PC-9 (cell line): Measurements from ENCODE around the gene DST. TPM values are rescaled to one million over a fixed set of nuclear protein-coding genes. Genes with fewer than 3 reads are reported as not detected.

ENCODE experiments used
- BruUV-seq: library from RNA; stranded (reverse); fragments of 400-500 nt; replicated peaks from 2 replicates; lab custom pipeline; 2021; lab: Mats Ljungman, UMichigan
- CTCF ChIA-PET: fragments of 300-600 bp; sonication (Branson Sonifier 250); formaldehyde crosslinking; loops from one replicate; lab custom pipeline; 2022; ENCODE audit warnings: antibody characterized with exemption; lab: Charles Lee
- POLR2A ChIA-PET: fragments of 300-600 bp; sonication (Branson Sonifier 250); formaldehyde crosslinking; loops from one replicate; lab custom pipeline; 2022; ENCODE audit warnings: antibody characterized with exemption; ENCODE audit not compliant: unreplicated experiment; lab: Charles Lee
- DNase-seq, 2 experiments: peaks; one replicate each; pipeline versions ENCODE4 v3.0.0 to v3.0.0-alpha.2; 2015 to 2022; ENCODE audit warnings: mixed read lengths in 1 of 2
- H2AFZ ChIP-seq: fragments of 200-600 bp; sonication (generic); 2 replicates; pipeline ENCODE4 v1.8.1; 2017; ENCODE audit warnings: antibody characterized with exemption
- H3F3A ChIP-seq: fragments of 200-600 bp; sonication (generic); 2 replicates; pipeline ENCODE4 v1.8.1; 2017; ENCODE audit warnings: antibody characterized with exemption, mild to moderate bottlenecking, low read depth; ENCODE audit not compliant: insufficient read depth
- H3K27ac ChIP-seq: fragments of 200-600 bp; sonication (generic); 2 replicates; pipeline ENCODE4 v1.6.1; 2016; ENCODE audit warnings: mixed run types
- H3K27me3 ChIP-seq: fragments of 200-600 bp; sonication (generic); 2 replicates; pipeline ENCODE4 v1.6.1; 2016; ENCODE audit warnings: low read depth, mixed run types; ENCODE audit not compliant: insufficient read depth
- H3K36me3 ChIP-seq: fragments of 200-600 bp; sonication (generic); 2 replicates; pipeline ENCODE4 v1.6.1; 2016; ENCODE audit warnings: low read depth, mixed run types
- H3K4me1 ChIP-seq: fragments of 200-600 bp; sonication (generic); replicated peaks from 2 replicates; pipeline ENCODE4 v1.6.1; 2016; ENCODE audit warnings: mixed run types; ENCODE audit not compliant: insufficient read depth
- H3K4me2 ChIP-seq: fragments of 200-600 bp; sonication (generic); 2 replicates; pipeline ENCODE4 v1.6.1; 2017; ENCODE audit warnings: mixed run types
- H3K4me3 ChIP-seq: fragments of 200-600 bp; sonication (generic); 2 replicates; pipeline ENCODE4 v1.6.1; 2016; ENCODE audit warnings: mixed run types
- H3K79me2 ChIP-seq: fragments of 200-600 bp; sonication (generic); 2 replicates; pipeline ENCODE4 v1.6.1; 2017; ENCODE audit warnings: low read depth, mixed run types
- H3K9me2 ChIP-seq: fragments of 200-600 bp; sonication (generic); 2 replicates; pipeline ENCODE4 v1.8.1; 2017; ENCODE audit warnings: mild to moderate bottlenecking; ENCODE audit not compliant: insufficient read depth
- H3K9me3 ChIP-seq: fragments of 200-600 bp; sonication (generic); 2 replicates; pipeline ENCODE4 v1.8.1; 2016; ENCODE audit warnings: low read depth; ENCODE audit not compliant: insufficient read depth
- H4K20me1 ChIP-seq: fragments of 200-600 bp; sonication (generic); 2 replicates; pipeline ENCODE4 v1.8.1; 2017; ENCODE audit not compliant: insufficient read depth
- EZH2 ChIP-seq: fragments of 200-600 bp; sonication (generic); IDR thresholded peaks from 2 replicates; pipeline ENCODE4 v1.8.0; 2017; ENCODE audit warnings: antibody characterized with exemption, low read depth
- intact Hi-C: fragments of 100-400 bp; cut with micrococcal nuclease; formaldehyde crosslinking; loops from one replicate; pipeline ENCODE4 v1.10.0; 2022; ENCODE audit not compliant: unreplicated experiment
- total RNA-seq: library from RNA; stranded (reverse); gene quantifications from 2 replicates; pipeline ENCODE4 v1.2.3, GENCODE V29; 2021
- TF ChIP-seq, protein P1 (sequence below): fragments of 200-600 bp; sonication (generic); conservative IDR thresholded peaks from 2 replicates; pipeline ENCODE4 v1.6.1; 2017; ENCODE audit warnings: mixed run types, antibody characterized with exemption, mild to moderate bottlenecking, moderate library complexity

The DST gene
- total RNA-seq, 1 experiment from 2014 or later = 217 TPM

- H3K36me3 ChIP-seq = no peaks in the 10 kb centered on the region
- H2AFZ ChIP-seq = no peak overlapping the region
- H3K4me3 ChIP-seq = no peak overlapping the region
- TF ChIP-seq, protein P1, sequence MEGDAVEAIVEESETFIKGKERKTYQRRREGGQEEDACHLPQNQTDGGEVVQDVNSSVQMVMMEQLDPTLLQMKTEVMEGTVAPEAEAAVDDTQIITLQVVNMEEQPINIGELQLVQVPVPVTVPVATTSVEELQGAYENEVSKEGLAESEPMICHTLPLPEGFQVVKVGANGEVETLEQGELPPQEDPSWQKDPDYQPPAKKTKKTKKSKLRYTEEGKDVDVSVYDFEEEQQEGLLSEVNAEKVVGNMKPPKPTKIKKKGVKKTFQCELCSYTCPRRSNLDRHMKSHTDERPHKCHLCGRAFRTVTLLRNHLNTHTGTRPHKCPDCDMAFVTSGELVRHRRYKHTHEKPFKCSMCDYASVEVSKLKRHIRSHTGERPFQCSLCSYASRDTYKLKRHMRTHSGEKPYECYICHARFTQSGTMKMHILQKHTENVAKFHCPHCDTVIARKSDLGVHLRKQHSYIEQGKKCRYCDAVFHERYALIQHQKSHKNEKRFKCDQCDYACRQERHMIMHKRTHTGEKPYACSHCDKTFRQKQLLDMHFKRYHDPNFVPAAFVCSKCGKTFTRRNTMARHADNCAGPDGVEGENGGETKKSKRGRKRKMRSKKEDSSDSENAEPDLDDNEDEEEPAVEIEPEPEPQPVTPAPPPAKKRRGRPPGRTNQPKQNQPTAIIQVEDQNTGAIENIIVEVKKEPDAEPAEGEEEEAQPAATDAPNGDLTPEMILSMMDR = no peak
- no peak for TF ChIP-seq EZH2
- 0 out of 2 replicates have a peak, but pooled peaks cover 9% of the 10 kb centered on the region for H3K79me2 ChIP-seq
- no peaks in the 10 kb centered on the region for H3K9me2 ChIP-seq
- no peak overlapping the region for H3K4me2 ChIP-seq
- no peaks in the 10 kb centered on the region for H3K9me3 ChIP-seq
- no peaks in the 10 kb centered on the region for H4K20me1 ChIP-seq
- H3K4me1 ChIP-seq = peaks cover 24% of the 10 kb centered on the region
- DNase-seq = no peak
- peaks cover 11% of the 10 kb centered on the region; the same call in 1 of the 2 replicates for H3F3A ChIP-seq
- H3K27ac ChIP-seq = 0 out of 2 replicates have a peak overlapping the region, but pooled peaks have one; percentile 34
- ChIA-PET POLR2A (interaction anchor here (0.8 kb wide), 1 partner anchor 9 kb away, joined by 5 read pairs; no protein-coding TSS in a partner anchor), CTCF (no interaction called here)
- BruUV-seq = no TSS peak
- intact Hi-C loops = no loop called here
- H3K27me3 ChIP-seq = no peaks in the 10 kb centered on the region
These were observed 41.8 kb upstream of the DST start for GRCh38 chr6:56684342-56685101.

DNA sequence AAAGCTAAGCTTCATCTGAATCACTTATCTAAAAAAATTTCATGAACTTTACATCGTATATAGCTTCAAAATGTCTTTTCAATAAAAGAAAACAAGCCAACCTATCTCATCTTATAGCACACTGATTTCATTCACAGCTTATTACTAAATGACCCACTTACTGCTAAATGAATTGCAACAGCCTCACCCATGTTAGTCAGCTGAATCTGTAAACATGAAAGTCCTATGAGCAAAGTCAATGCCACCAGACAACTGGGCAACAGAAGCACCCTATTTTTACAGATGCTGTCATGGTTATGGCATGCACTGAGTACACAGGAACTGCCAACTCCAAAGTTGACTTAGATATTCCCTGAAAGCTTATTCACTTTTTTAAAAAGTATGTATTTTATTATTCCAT lies 41.2 kb upstream of the DST start:
- intact Hi-C loops = no loop called here
- BruUV-seq = no TSS peak
- ChIA-PET CTCF (interaction anchor here (0.5 kb wide), 1 partner anchor 58 kb away, joined by 3 read pairs; no protein-coding TSS in a partner anchor), POLR2A (interaction anchor here (0.8 kb wide), 1 partner anchor 9 kb away, joined by 5 read pairs; no protein-coding TSS in a partner anchor)
- Histone ChIP-seq H2AFZ (no peak overlapping the region), H3K27ac (no peak overlapping the region), H3F3A (peaks cover 6% of the 10 kb centered on the region; the same call in 1 of the 2 replicates), H3K9me2 (no peaks in the 10 kb centered on the region), H3K36me3 (no peaks in the 10 kb centered on the region), H3K4me1 (peaks cover 21% of the 10 kb centered on the region), H3K27me3 (no peaks in the 10 kb centered on the region), H3K79me2 (0 out of 2 replicates have a peak, but pooled peaks cover 9% of the 10 kb centered on the region), H3K4me2 (no peak overlapping the region), H3K4me3 (no peak overlapping the region), H4K20me1 (no peaks in the 10 kb centered on the region), H3K9me3 (no peaks in the 10 kb centered on the region)
- DNase-seq = peak; percentile 14 to 80
- TF ChIP-seq, protein P1 = no peak
- TF ChIP-seq EZH2 = no peak

DNA sequence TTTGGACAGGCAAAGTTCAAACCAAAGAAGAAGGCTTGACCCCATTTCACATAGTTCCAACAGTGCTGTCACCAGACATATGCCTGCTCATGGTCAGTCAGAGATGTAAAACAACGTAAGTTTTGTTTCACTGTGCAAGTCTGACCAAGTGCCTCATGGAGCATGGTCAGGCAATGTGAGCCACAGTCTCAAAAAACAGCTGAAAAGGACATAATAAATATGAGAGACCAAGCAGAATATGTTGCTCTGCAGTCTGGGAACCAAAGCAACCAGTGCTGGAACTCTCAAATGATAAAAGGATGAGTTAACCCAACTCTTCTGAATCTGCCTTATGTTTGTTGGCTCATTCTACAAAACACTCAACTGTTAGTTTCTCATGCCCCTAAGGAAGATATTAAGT lies 39.9 kb upstream of the DST start:
- Histone ChIP-seq H3K4me2 (no peak overlapping the region), H3K9me3 (no peaks in the 10 kb centered on the region), H3K27ac (no peak overlapping the region), H3K9me2 (no peaks in the 10 kb centered on the region), H3K27me3 (no peaks in the 10 kb centered on the region), H3K4me3 (no peak overlapping the region), H2AFZ (no peak overlapping the region), H3F3A (peaks cover 9% of the 10 kb centered on the region; the same call in 1 of the 2 replicates), H3K4me1 (peaks cover 16% of the 10 kb centered on the region), H3K79me2 (0 out of 2 replicates have a peak, but pooled peaks cover 9% of the 10 kb centered on the region), H4K20me1 (no peaks in the 10 kb centered on the region), H3K36me3 (no peaks in the 10 kb centered on the region)
- CTCF ChIA-PET = no interaction called here
- DNase-seq = no peak
- POLR2A ChIA-PET = no interaction called here
- intact Hi-C loops = no loop called here
- no TSS peak for BruUV-seq
- TF ChIP-seq EZH2 = no peak
- TF ChIP-seq, protein P1 = no peak
